Activated naive CD8-positive, alpha-beta T cell treated with anti-CD3 and anti-CD28 coated beads, Interleukin-2, amount 50 U/mL, for 24 hours (primary cell): ENCODE measurements around the gene RPP25.
"Not testable (repeated sequence)": the region's sequence is repeated elsewhere in the genome, so short reads cannot be mapped to it uniquely, and the experiment has no call there.

Source experiments
- ATAC-seq: fragments of 150-1000 bp; cut with Tn5 transposase; one replicate; pipeline ENCODE4 v1.10.0; 2021
- DNase-seq: peaks from one replicate; pipeline ENCODE4 v3.0.0; 2021
- H3K27ac Mint-ChIP-seq: one replicate; pipeline ENCODE4 v1.8.0; 2021; ENCODE audit warnings: mild to moderate bottlenecking, mixed read lengths
- H3K27me3 Mint-ChIP-seq: one replicate; pipeline ENCODE4 v1.8.0; 2021; ENCODE audit warnings: mixed read lengths
- H3K36me3 Mint-ChIP-seq: one replicate; pipeline ENCODE4 v1.8.0; 2021; ENCODE audit warnings: low read depth, mixed read lengths
- H3K4me1 Mint-ChIP-seq: one replicate; pipeline ENCODE4 v1.8.0; 2021; ENCODE audit warnings: mixed read lengths
- H3K4me3 Mint-ChIP-seq: one replicate; pipeline ENCODE4 v1.8.0; 2021; ENCODE audit warnings: mild to moderate bottlenecking, moderate library complexity, mixed read lengths
- H3K9me3 Mint-ChIP-seq: one replicate; pipeline ENCODE4 v1.8.0; 2021; ENCODE audit warnings: mixed read lengths

The RPP25 gene

GRCh38 chr15:74958320-74958907, 1.8 kb upstream of the RPP25 start:
- Mint-ChIP-seq H3K9me3 (no peaks in the 10 kb centered on the region), H3K27me3 (peaks cover 49% of the 10 kb centered on the region), H3K4me3 (no peak overlapping the region), H3K36me3 (no peaks in the 10 kb centered on the region), H3K4me1 (peaks cover 59% of the 10 kb centered on the region), H3K27ac (no peak overlapping the region)
- no peak for ATAC-seq
- DNase-seq, result no peak

GRCh38 chr15:74957476-74958035, 984 bp upstream of the RPP25 start:
- Mint-ChIP-seq H3K27ac (no peak overlapping the region), H3K36me3 (no peaks in the 10 kb centered on the region), H3K9me3 (no peaks in the 10 kb centered on the region), H3K27me3 (peaks cover 40% of the 10 kb centered on the region), H3K4me3 (peak overlapping the region; percentile 69), H3K4me1 (peaks cover 59% of the 10 kb centered on the region)
- ATAC-seq, result no peak
- DNase-seq, result no peak

- no peaks in the 10 kb centered on the region for H3K36me3 Mint-ChIP-seq
- H3K27ac Mint-ChIP-seq, result no peak overlapping the region
- ATAC-seq (peak; percentile 15), DNase-seq (peak; percentile 76)
- peaks cover 31% of the 10 kb centered on the region for H3K27me3 Mint-ChIP-seq
- no peaks in the 10 kb centered on the region for H3K9me3 Mint-ChIP-seq
- H3K4me3 Mint-ChIP-seq, result peak overlapping the region; percentile 74
- H3K4me1 Mint-ChIP-seq, result peaks cover 52% of the 10 kb centered on the region
Observed at GRCh38 chr15:74955796-74956647, 550 bp downstream of the RPP25 start.

- H3K27me3 Mint-ChIP-seq, result peaks cover 29% of the 10 kb centered on the region
- H3K4me3 Mint-ChIP-seq, result peak overlapping the region; percentile 74
- H3K4me1 Mint-ChIP-seq, result peaks cover 45% of the 10 kb centered on the region
- H3K9me3 Mint-ChIP-seq, result no peaks in the 10 kb centered on the region
- DNase-seq (no peak), ATAC-seq (no peak)
- no peak overlapping the region for H3K27ac Mint-ChIP-seq
- no peaks in the 10 kb centered on the region for H3K36me3 Mint-ChIP-seq
Observed at GRCh38 chr15:74955017-74955416, 1.6 kb downstream of the RPP25 start.

GRCh38 chr15:74954515-74954914, 2.1 kb downstream of the RPP25 start:
- Mint-ChIP-seq H3K27ac (no peak overlapping the region), H3K4me3 (peak overlapping the region; percentile 74), H3K27me3 (peaks cover 24% of the 10 kb centered on the region), H3K9me3 (no peaks in the 10 kb centered on the region), H3K36me3 (no peaks in the 10 kb centered on the region), H3K4me1 (peaks cover 40% of the 10 kb centered on the region)
- no peak for ATAC-seq
- DNase-seq, result no peak

- Mint-ChIP-seq H3K27ac (no peak overlapping the region), H3K36me3 (no peaks in the 10 kb centered on the region), H3K9me3 (no peaks in the 10 kb centered on the region), H3K4me3 (no peak overlapping the region), H3K27me3 (peaks cover 3% of the 10 kb centered on the region), H3K4me1 (peaks cover 17% of the 10 kb centered on the region)
- DNase-seq (no peak), ATAC-seq (no peak)
Observed at GRCh38 chr15:74951006-74951405, 5.6 kb downstream of the RPP25 start.

- DNase-seq (peak; percentile 80), ATAC-seq (peak; percentile 67)
- Mint-ChIP-seq H3K27me3 (peaks cover 3% of the 10 kb centered on the region), H3K4me3 (no peak overlapping the region), H3K4me1 (peaks cover 12% of the 10 kb centered on the region), H3K9me3 (no peaks in the 10 kb centered on the region), H3K27ac (no peak overlapping the region), H3K36me3 (no peaks in the 10 kb centered on the region)
Observed at GRCh38 chr15:74950078-74950908, 6.3 kb downstream of the RPP25 start.

- Mint-ChIP-seq H3K4me3 (peak within 1 kb of the TSS; percentile 99), H3K9me3 (no peaks in the 10 kb centered on the region), H3K36me3 (peaks cover 16% of the 10 kb centered on the region), H3K27ac (peak within 1 kb of the TSS; percentile 91), H3K4me1 (peaks cover 36% of the 10 kb centered on the region), H3K27me3 (no peaks in the 10 kb centered on the region)
- ATAC-seq (peak; percentile 95), DNase-seq (peak; percentile 91)
Observed at GRCh38 chr15:74937590-74938371, 18.8 kb downstream of the RPP25 start, which contains the start of gene COX5A. TSS of gene COX5A (minus strand) at chr15:74938073. CDS start at chr15:74938014, 59 bp downstream.

GRCh38 chr15:74937272-74937589, 19.3 kb downstream of the RPP25 start:
- H3K4me1 Mint-ChIP-seq, result peaks cover 38% of the 10 kb centered on the region
- peak overlapping the region; percentile 91 for H3K27ac Mint-ChIP-seq
- ATAC-seq, result peak; percentile 12
- peak overlapping the region; percentile 99 for H3K4me3 Mint-ChIP-seq
- no peaks in the 10 kb centered on the region for H3K9me3 Mint-ChIP-seq
- peaks cover 18% of the 10 kb centered on the region for H3K36me3 Mint-ChIP-seq
- no peak for DNase-seq
- H3K27me3 Mint-ChIP-seq, result no peaks in the 10 kb centered on the region

- not testable (repeated sequence) for H3K9me3 Mint-ChIP-seq, DNase-seq, H3K27me3 Mint-ChIP-seq, ATAC-seq
- H3K4me1 Mint-ChIP-seq, result peaks cover 38% of the 10 kb centered on the region
- H3K36me3 Mint-ChIP-seq, result peaks cover 27% of the 10 kb centered on the region
- peak overlapping the region; percentile 56 for H3K27ac Mint-ChIP-seq
- H3K4me3 Mint-ChIP-seq, result peak overlapping the region; percentile 51
Observed at GRCh38 chr15:74935193-74935592, 21.4 kb downstream of the RPP25 start.

- no peak overlapping the region for H3K4me3 Mint-ChIP-seq
- peaks cover 38% of the 10 kb centered on the region for H3K4me1 Mint-ChIP-seq
- peaks cover 33% of the 10 kb centered on the region for H3K36me3 Mint-ChIP-seq
- no peaks in the 10 kb centered on the region for H3K27me3 Mint-ChIP-seq
- H3K9me3 Mint-ChIP-seq, result no peaks in the 10 kb centered on the region
- DNase-seq, result no peak
- no peak for ATAC-seq
- peak overlapping the region; percentile 64 for H3K27ac Mint-ChIP-seq
Observed at GRCh38 chr15:74933573-74933972, 23.0 kb downstream of the RPP25 start.

- no peak for DNase-seq
- Mint-ChIP-seq H3K9me3 (no peaks in the 10 kb centered on the region), H3K36me3 (peaks cover 40% of the 10 kb centered on the region)
Observed at GRCh38 chr15:74928771-74929198, 27.8 kb downstream of the RPP25 start.

GRCh38 chr15:74924525-74924924, 32.0 kb downstream of the RPP25 start:
- no peak overlapping the region for H3K4me3 Mint-ChIP-seq
- no peak for DNase-seq
- no peaks in the 10 kb centered on the region for H3K9me3 Mint-ChIP-seq
- H3K4me1 Mint-ChIP-seq, result peaks cover 6% of the 10 kb centered on the region
- no peak overlapping the region for H3K27ac Mint-ChIP-seq
- H3K27me3 Mint-ChIP-seq, result no peaks in the 10 kb centered on the region
- no peak for ATAC-seq
- peaks cover 55% of the 10 kb centered on the region for H3K36me3 Mint-ChIP-seq

More at GRCh38 chr15:74928771-74929198, 27.8 kb downstream of the RPP25 start:
- ATAC-seq, result no peak
- H3K4me1 Mint-ChIP-seq, result peaks cover 8% of the 10 kb centered on the region
- no peaks in the 10 kb centered on the region for H3K27me3 Mint-ChIP-seq
- H3K4me3 Mint-ChIP-seq, result no peak overlapping the region
- no peak overlapping the region for H3K27ac Mint-ChIP-seq

GRCh38 chr15:74920456-74920855, 36.1 kb downstream of the RPP25 start:
- Mint-ChIP-seq H3K27me3 (no peaks in the 10 kb centered on the region), H3K9me3 (no peaks in the 10 kb centered on the region), H3K36me3 (peaks cover 52% of the 10 kb centered on the region), H3K4me3 (no peak overlapping the region), H3K27ac (no peak overlapping the region), H3K4me1 (peaks cover 6% of the 10 kb centered on the region)
- no peak for ATAC-seq
- no peak for DNase-seq
